ENCODE measurements around the gene VKORC1.

Gene VKORC1

DNA sequence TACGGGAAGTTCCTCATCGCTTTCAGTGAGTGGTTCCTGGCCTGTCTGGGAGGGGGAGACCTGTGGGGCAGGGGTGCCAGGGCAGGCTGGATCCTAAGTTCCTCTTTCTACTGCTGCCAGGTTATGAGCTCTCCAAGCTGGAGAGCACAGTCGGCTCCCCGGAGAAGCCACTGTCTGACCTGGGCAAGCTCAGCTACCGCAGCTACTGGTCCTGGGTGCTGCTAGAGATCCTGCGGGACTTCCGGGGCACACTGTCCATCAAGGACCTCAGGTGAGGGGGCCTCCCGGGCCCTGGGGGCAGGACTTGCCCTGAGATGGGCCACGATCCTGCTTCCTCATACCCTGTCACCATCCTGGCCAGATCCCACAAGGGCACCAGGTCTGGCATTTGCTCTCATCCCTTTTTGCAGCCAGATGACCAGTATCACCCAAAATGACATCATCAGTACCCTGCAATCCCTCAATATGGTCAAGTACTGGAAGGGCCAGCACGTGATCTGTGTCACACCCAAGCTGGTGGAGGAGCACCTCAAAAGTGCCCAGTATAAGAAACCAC, 35.8 kb upstream of the VKORC1 start:
- DNase-seq (ENCODE audit: low read depth in 2 of 2, low spot score in 1 of 2): no peak

- DNase-seq (ENCODE audit: low read depth in 2 of 2, low spot score in 1 of 2): no peak
Measured at GRCh38 chr16:31129568-31130335, 35.2 kb upstream of the VKORC1 start.

DNA sequence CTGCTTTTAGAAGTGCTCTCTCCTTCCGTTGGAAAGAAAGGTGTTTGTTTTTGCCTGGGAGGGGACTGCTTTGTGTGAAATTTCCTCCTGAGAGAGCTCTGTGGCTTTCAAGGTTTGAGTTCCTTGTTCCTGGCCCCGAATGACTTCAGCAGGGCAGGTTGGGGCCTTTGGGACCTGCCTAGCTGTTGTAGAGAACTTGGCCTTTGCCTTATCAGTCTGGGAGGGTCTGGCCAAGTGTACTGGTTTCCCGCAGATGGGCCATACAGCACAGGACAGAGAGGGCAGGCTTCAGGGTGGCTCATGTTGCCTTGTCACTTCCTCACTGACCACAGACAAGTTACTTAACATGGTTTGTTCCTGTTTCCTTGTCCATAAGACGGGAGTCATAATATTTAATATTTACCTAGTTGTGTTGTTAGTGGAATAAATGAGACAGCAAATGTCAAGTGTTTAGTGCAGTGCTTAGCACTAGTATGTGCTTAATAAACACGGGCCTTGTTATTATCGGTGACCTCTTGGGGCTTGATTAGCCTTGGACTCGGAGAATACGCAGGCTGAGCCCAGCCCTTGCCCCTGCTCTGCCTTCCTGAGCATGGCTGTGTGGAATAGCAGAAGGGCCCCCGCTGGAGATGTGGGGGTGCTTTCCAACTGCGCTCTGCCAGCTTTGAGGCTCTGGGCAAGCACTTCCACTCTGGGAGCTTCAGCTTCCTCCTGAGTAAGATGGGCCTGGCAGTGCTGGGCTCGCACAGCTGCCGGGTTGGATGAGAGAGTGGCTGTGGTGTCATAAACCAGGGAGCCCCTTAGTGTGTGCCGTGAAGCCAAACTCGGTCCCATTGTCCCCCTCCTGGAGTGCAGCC, 34.3 kb upstream of the VKORC1 start:
- DNase-seq (ENCODE audit: low read depth in 2 of 2, low spot score in 1 of 2): no peak

GRCh38 chr16:31127182-31127581, 32.6 kb upstream of the VKORC1 start:
- no peak for DNase-seq (ENCODE audit: low read depth in 2 of 2, low spot score in 1 of 2)

GRCh38 chr16:31125844-31126243, 31.2 kb upstream of the VKORC1 start:
- no peak for DNase-seq (ENCODE audit: low read depth in 2 of 2, low spot score in 1 of 2)

DNA sequence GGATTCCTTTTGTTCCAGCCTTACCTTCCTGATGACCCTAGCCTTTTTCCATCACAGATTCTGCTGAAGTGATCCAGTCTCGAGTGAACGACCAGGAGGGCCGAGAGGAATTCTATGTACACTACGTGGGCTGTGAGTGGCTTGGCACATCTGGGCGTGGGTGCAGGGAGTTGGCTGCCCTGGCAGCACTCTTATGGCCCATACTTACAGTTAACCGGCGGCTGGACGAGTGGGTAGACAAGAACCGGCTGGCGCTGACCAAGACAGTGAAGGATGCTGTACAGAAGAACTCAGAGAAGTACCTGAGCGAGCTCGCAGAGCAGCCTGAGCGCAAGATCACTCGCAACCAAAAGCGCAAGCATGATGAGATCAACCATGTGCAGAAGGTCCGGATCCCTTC, 25.5 kb upstream of the VKORC1 start:
- DNase-seq (ENCODE audit: low read depth in 2 of 2, low spot score in 1 of 2): no peak

DNA sequence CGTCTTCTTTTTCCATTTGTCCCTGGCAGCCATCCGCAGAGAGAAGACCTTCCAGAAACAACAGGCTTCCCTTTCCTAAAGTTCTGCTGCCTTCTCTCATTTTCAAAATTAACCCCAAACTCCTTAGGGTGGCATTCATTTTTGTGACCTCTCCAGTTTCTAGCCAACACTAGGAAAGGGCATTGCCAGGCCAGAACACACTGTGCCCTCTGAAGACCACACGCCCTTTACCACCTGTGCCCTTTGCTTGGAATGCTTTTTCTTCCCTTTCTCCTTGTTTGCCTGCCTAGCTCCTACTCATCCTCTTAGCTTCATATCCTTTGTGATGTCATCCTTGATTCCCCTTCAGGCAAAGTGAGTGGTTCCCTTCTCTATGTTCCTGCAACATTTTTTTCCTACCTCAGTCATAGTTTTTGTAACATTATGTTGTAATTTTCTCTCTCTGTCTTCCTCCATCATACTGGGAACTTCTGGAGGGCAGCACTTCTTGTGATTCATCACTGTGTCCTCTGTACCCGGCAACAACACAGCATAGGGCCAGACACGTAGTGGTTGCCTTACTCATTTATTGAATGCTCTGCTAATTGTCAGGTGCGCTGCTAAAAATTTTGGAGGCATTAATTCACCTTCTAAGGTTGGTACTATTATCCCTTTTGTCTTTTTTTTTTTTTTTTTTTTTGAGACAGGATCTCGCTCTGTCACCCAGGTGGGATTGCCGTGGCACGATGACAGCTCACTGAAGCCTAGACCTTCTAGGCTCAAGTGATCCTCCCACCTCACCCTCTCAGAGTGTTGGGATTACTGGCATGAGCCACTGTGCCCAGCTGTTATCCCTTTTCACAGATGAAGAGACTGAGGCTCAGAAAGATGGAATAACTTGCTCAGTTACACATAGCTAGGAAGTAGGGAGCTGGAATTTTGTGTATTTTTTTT, 23.9 kb upstream of the VKORC1 start:
- DNase-seq (ENCODE audit: low read depth in 2 of 2, low spot score in 1 of 2): no peak

DNA sequence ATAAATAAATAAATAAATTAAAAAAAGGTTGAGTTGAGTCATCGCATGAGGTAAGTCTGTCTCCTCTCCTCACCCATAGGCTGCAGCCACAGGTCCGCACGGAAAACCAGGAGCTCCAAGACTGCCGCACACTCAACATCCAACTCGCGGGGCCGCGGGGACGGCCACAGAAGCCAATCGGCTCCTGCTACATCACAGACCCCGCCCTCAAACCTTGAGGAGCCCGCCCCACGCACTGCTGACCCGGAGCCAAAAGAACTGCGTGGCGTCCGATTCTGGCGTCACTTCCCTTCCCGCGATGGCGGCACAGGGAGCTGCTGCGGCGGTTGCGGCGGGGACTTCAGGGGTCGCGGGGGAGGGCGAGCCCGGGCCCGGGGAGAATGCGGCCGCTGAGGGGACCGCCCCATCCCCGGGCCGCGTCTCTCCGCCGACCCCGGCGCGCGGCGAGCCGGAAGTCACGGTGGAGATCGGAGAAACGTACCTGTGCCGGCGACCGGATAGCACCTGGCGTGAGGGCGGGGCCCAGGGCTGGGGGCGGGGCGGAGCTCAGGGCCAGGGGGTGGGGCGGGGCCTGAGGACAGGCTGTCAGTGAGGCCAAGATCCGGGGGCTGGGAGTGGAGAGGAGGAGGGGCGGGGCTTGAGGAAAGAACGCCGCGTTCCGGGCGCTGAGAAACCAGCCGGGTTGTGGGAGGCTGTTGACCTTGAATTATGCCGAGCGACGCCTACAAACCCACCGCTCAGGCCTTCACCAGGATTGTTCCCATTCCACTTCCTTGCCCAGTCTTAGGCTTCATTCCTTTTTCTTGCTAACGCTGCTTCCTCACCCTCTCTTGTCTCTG, 23.0 kb upstream of the VKORC1 start, which contains the start of gene KAT8:
Gene KAT8, plus strand, starts transcription at position 281 of the 839 bp plus-strand sequence. Its CDS starts 18 bp downstream, at position 299.
- peak; percentile 94 to 96 for DNase-seq (ENCODE audit: low read depth in 2 of 2, low spot score in 1 of 2)

DNA sequence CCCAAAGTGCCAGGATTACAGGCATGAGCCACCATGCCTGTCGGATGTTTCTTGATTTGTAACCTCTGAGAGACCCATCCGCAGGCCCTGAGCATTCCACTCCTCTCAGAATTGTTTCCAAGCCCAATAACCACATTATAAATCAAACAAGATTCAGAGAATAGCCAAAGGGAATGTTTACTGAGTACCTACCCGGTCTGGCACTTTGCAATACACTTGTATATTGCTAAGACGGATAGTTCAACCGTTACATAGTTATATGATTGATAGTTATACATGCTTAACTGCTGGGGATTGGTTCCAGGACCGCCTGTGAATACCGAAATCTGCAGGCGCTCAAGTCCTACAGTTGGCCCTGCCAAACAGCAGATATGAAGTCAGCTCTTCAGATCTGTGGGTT, 19.9 kb upstream of the VKORC1 start:
- no peak for DNase-seq (ENCODE audit: low read depth in 2 of 2, low spot score in 1 of 2)

- no peak for DNase-seq (ENCODE audit: low read depth in 2 of 2, low spot score in 1 of 2)
Measured at GRCh38 chr16:31113121-31114120, 18.8 kb upstream of the VKORC1 start.

DNA sequence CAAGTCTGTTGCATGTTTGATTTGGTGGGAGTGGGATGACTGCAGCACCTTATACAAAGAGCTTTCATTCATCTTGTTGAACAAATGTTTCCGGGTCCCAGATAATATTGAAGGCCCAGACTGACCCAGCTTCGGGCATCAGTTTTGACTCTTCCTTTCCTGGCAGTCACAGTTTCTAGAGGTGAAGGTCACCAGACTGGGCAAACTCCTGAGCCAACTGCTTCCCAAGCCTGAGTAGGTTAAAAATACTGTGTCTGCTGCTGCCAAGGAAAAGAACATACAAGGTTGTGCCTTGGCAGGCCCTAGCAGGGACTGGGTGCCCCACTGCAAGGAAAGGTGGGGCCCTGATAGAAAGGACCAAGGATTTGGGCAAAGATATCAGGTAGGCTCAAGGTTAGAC, 18.1 kb upstream of the VKORC1 start:
- DNase-seq (ENCODE audit: low read depth in 2 of 2, low spot score in 1 of 2): no peak

DNA sequence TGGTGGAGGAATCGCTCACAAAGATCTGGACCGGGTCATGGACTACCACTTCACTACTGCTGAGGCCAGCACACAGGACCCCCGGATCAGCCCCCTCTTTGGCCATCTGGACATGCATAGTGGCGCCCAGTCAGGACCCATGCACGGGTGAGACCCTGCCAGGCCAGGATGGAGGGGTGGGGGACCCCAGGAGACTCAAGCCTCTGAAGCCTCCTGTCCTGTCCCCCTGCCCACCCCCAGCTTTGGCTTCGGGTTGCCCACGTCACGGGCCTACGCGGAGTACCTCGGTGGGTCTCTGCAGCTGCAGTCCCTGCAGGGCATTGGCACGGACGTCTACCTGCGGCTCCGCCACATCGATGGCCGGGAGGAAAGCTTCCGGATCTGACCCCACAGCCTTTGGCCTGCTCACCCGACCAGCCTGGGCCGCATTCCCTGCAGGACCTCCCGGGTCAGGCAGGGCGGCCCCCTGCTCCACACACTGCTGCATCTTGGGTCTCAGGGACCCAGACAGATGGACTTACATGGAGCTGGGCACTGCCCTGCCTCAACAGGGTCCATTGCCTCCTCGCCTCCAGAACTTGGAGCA, 17.4 kb upstream of the VKORC1 start:
- no peak for DNase-seq (ENCODE audit: low read depth in 2 of 2, low spot score in 1 of 2)

- DNase-seq (ENCODE audit: low read depth in 2 of 2, low spot score in 1 of 2): no peak
Measured at GRCh38 chr16:31110106-31111034, 15.8 kb upstream of the VKORC1 start.

DNA sequence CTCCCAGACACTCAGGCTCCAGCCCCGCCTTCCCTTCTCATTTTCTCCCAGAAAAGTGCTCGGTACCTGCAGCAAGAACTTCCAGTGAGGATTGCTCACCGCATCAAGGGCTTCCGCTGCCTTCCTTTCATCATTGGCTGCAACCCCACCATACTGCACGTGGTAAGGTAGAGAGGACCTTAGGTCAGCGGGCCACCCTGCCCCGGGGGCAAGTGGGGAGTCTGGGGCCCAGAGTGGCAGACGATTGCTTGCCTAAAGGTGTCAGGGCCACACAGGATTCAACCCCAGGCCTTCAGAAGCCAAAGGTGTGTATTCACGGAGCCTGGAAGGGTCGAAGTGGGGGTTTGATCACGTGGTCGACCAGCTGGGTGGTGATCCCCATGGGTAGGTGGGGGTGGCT, 15.0 kb upstream of the VKORC1 start:
- no peak for DNase-seq (ENCODE audit: low read depth in 2 of 2, low spot score in 1 of 2)

GRCh38 chr16:31108794-31109558, 14.4 kb upstream of the VKORC1 start:
- DNase-seq (ENCODE audit: low read depth in 2 of 2, low spot score in 1 of 2): no peak

DNA sequence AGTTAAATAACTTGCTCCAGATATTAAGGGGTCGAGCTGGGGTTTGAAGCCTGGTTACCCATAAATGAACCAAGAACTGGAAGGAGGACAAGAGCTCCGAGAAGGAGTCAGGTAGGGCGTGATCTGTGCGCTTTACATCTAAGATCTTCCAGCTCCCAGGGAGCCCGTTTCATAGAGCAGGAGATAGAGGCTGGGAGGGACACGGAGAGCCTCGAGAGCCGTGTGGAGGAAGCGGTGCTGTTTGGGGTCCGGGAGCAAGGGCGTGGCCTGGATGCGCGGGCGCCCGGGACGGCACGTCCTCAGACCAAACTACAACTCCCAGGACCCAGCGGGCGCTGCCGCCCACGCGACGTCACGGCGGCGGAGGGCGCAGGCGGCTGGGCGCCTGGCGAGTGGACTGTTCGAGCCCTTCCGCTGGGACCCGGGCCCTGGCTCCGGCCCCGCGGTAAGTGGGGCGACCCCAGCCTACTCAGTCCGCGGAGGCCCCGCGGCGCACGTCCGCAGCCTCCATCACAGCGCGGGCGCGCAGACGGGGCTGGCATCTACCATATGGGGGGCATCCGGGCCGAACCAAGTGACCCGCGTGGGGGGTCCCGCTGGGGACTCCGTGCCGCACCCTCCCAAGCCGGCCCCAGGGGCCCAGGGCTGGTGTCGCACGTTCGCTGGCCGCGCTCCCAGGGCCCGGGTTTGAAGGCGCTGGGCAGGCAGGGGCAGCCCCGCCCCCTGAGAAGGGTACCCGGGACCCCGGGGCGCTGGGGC, 13.6 kb upstream of the VKORC1 start, which contains the start of gene BCKDK:
Gene BCKDK, plus strand, starts transcription at position 352 of the 759 bp plus-strand sequence. CDS start 838 bp downstream, outside the sequence.
- DNase-seq (ENCODE audit: low read depth in 2 of 2, low spot score in 1 of 2): peak; percentile 33 to 38

All from stimulated activated CD8-positive, alpha-beta memory T cell treated with anti-CD3 and anti-CD28 coated beads, Interleukin-4, amount 100 ng/mL, for 4 hours (primary cell).